NT2/D1 (cell line): ENCODE results near the gene TSPAN2.

Experiments
- DNase-seq: peaks from one replicate; pipeline ENCODE4 v3.0.0-alpha.2; 2011; ENCODE audit warnings: low read depth, low spot score
- H3K27me3 ChIP-seq: 2 replicates; pipeline ENCODE4 v1.6.0; 2011; ENCODE audit warnings: mild to moderate bottlenecking; ENCODE audit not compliant: insufficient read length, insufficient read depth
- H3K36me3 ChIP-seq: 2 replicates; pipeline ENCODE4 v1.6.1; 2011; ENCODE audit warnings: mild to moderate bottlenecking, low read length, mixed read lengths; ENCODE audit not compliant: insufficient read depth, insufficient read length
- H3K4me1 ChIP-seq: 2 replicates; pipeline ENCODE4 v1.5.1; 2011; ENCODE audit not compliant: insufficient read depth, insufficient read length
- H3K4me3 ChIP-seq: 2 replicates; pipeline ENCODE4 v1.5.1; 2011; ENCODE audit warnings: low read depth; ENCODE audit not compliant: insufficient read length
- H3K9ac ChIP-seq: 2 replicates; pipeline ENCODE4 v1.6.0; 2011; ENCODE audit warnings: low read depth; ENCODE audit not compliant: insufficient read length
- H3K9me3 ChIP-seq: 2 replicates; pipeline ENCODE4 v1.5.1; 2011; ENCODE audit warnings: mild to moderate bottlenecking, low read length; ENCODE audit not compliant: insufficient read depth
- SUZ12 ChIP-seq: IDR thresholded peaks from 2 replicates; pipeline ENCODE4 v1.6.1; 2011; ENCODE audit not compliant: insufficient read length, insufficient read depth; ENCODE audit errors: extremely low read depth
- YY1 ChIP-seq: IDR thresholded peaks from 2 replicates; pipeline ENCODE4 v1.6.1; 2011; ENCODE audit not compliant: insufficient read length, insufficient read depth
- ZNF274 ChIP-seq: IDR thresholded peaks from 2 replicates; pipeline ENCODE4 v1.6.1; 2011; ENCODE audit warnings: mild to moderate bottlenecking, low read depth, low read length

Gene TSPAN2

DNA sequence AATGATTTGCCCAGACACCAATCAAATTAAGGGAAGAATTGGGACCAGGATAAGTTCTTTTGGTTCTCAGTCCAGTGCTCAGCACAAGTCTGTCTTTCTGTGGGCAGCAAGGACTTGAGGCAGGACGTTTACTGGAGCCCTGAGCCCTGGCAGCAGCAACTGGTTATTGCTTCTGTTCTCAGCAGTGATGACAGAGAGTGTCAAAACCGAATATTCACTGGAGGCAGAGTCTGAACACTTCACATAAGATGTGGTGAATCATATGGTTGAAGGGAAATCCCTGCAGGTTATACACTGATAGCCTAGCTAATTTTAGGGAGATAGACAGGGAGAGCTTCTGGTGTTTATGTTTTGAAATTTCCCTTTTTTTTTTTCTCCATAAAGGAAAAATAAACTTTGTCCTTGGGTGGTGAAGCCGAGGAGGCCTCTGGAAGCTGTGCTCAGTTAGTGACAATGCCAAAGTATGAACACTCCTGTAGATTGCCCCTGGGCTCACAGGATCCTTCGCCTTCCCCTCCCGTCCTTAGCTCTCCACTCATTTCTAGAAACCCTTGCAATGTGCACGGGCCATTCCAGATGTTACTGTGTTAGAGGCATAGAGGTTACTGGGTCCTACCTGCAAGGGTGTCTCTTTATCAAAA lies 26.3 kb upstream of the TSPAN2 start:
- H3K36me3 ChIP-seq = no peaks in the 10 kb centered on the region
- H3K4me1 ChIP-seq = no peaks in the 10 kb centered on the region
- no peaks in the 10 kb centered on the region for H3K27me3 ChIP-seq
- H3K9me3 ChIP-seq = peaks cover 29% of the 10 kb centered on the region
- H3K4me3 ChIP-seq = no peak overlapping the region
- no peak overlapping the region for H3K9ac ChIP-seq
- TF ChIP-seq SUZ12 = no peak
- no peak for TF ChIP-seq ZNF274
- TF ChIP-seq YY1 = no peak
- DNase-seq = no peak

DNA sequence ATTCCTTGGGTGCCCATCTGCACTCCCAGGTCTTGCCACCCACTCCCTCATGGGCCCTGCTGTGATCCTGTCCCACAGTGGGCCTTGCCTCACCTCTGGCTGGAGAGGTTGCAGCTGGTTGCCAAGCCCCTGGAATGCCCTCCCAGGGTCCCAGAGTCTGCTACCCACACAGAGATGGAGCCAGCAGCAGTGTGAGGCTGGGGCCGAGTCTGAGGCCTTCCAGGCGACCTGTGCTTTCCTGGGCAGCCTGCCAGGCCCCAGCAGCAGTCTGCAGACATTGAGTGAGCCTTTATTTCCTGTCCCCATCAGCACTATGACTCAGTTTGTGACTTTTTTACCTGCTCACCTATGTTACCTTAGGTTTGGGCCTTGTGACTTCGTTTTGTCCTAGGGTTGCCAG lies 25.0 kb upstream of the TSPAN2 start:
- Histone ChIP-seq H3K27me3 (no peaks in the 10 kb centered on the region), H3K4me3 (no peak overlapping the region), H3K9me3 (peaks cover 15% of the 10 kb centered on the region), H3K9ac (no peak overlapping the region), H3K36me3 (no peaks in the 10 kb centered on the region), H3K4me1 (no peaks in the 10 kb centered on the region)
- DNase-seq = no peak
- TF ChIP-seq YY1 = no peak
- TF ChIP-seq SUZ12 = no peak
- TF ChIP-seq ZNF274 = no peak

DNA sequence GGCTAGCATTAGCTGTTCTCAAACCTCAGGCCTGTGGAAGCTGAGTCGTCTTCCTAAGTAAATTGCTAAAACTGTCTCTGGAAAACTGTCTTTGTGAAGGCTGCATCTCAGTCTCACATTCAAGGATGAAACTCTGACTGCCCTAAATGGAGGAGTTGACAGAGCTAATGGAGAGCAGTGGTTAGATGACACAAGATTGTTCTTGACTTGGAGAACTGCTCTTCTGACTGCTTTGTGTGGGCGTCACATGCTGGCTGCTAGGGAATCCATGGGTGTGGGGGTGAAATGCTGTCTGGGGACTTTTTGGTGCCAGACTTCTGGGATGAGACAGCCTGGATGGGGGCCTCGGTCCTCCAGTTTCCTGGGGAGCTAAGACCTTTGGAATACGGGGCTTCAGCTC lies 24.5 kb upstream of the TSPAN2 start:
- Histone ChIP-seq H3K36me3 (no peaks in the 10 kb centered on the region), H3K4me3 (no peak overlapping the region), H3K9ac (no peak overlapping the region), H3K9me3 (peaks cover 10% of the 10 kb centered on the region; the same call in 1 of the 2 replicates), H3K4me1 (no peaks in the 10 kb centered on the region), H3K27me3 (no peaks in the 10 kb centered on the region)
- DNase-seq = no peak
- no peak for TF ChIP-seq YY1
- no peak for TF ChIP-seq ZNF274

DNA sequence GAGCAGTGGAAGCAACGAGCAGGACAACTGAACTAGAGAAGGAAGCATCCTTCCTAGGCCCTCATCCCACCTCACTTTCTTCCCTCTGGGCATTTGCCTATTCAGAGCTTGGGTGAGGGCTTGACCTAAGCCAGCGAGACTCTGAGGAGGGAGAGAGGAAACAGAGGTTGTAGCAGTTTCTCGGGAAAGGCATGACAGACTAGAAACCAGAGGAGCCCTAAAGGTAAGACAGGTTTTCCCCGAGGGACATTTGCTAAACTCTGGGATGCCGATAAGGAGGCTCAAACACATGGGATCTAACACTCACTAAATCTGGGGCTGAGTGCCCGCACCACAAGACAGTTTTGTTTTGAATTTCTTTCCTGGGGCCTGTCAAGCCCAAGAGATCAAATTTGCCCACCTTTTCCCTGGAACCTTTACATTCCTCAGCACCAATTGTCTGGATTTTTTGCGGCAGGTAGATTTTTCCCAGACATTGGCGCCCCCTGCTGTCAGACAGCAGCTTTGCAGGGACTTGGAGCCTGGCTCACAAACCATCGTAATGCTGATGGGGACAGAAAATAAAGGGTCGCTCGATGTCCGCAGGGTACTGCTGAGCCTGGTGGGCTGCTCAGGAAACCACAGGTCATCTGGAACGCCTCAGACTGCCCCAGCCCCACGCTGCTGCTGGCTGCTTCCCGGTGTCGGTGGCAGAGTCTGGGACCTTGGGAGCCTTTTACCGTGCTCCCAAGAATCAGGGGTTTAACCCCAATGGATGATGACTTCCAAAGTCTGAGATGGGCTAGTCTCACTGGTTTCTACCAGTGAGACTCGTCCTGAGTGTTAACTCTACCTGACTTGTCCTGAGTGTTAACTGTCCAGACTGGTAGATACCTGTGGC lies 23.4 kb upstream of the TSPAN2 start:
- Histone ChIP-seq H3K4me3 (no peak overlapping the region), H3K27me3 (no peaks in the 10 kb centered on the region), H3K9ac (no peak overlapping the region), H3K9me3 (no peaks in the 10 kb centered on the region), H3K36me3 (no peaks in the 10 kb centered on the region), H3K4me1 (no peaks in the 10 kb centered on the region)
- peak; percentile 40 for DNase-seq
- TF ChIP-seq YY1 = no peak
- no peak for TF ChIP-seq SUZ12
- TF ChIP-seq ZNF274 = no peak

DNA sequence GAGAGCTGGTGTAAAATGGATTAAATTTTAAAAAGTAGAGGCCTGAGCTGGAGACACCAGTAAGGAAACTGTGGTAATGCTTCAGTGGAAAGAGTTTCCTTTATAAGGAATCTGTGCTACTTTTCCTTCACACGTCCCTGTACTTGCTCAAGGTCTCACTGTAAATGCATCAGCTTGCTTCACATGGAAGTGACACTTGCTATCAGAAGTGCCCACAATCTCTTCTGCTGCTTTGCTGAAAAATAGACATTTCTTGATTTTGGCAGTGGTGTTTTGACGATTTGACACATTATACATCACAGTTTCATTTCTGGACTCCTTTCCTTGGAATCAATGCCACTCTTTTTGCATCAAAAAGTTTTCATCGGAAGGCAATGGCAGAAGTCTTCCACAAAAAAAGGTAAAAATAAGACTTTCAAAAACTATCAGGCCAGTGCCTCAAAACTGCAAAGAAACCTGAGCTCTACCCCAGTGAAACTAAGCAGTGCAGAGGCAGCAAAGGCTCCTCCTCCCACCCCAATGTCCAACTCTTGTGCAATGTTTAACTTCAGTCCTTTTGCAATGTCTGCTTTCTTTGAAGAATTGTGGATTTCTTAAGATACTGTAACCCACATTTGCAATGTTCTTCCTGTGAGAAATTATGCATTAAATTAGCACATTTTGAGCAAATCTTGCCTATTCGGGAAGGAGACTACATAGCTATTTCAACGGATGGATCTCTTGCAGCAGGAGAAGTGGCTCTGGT lies 18.4 kb upstream of the TSPAN2 start:
- no peak overlapping the region for H3K9ac ChIP-seq
- no peaks in the 10 kb centered on the region for H3K9me3 ChIP-seq
- H3K27me3 ChIP-seq = no peaks in the 10 kb centered on the region
- no peak overlapping the region for H3K4me3 ChIP-seq
- H3K4me1 ChIP-seq = no peaks in the 10 kb centered on the region
- H3K36me3 ChIP-seq = no peaks in the 10 kb centered on the region
- DNase-seq = no peak
- TF ChIP-seq YY1 (no peak), SUZ12 (no peak), ZNF274 (no peak)

DNA sequence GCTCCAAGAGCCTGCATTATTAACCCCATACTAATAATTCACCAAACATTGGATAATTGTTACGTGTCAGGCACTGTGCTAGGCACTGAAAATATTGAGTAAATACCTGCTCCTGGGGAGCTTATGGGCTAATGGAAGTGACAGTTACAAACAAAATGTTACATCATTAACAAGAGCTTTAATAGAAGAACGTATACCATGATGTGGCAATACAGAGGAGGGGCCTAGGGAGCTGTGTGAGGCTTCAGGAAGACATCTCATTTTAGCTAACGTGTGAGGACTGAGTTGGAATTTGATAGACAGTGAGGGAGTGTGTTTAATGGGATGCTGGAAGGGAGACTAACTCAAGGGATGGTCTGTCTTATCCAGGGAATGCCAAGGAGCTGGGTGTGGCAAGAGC lies 16.5 kb upstream of the TSPAN2 start:
- H3K4me1 ChIP-seq = no peaks in the 10 kb centered on the region
- no peak overlapping the region for H3K9ac ChIP-seq
- no peak for DNase-seq

DNA sequence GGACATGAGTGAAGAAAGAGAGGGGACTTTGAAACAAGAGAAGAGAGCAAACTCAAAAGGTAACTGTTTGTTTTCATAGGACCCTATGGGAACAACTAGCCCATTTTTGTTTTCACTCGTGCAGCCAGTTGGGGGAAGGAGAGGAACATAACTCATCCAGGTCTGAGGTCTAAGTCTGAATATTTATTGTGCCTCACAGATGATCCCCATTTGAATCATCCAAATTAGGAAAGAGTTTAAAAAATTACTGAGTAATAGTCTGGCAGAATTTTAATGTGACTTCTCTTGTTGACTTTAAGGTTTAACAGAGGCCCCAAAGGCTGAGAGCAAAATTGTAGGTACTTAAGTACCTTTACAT lies 10.4 kb upstream of the TSPAN2 start:
- no peaks in the 10 kb centered on the region for H3K9me3 ChIP-seq
- no peak for TF ChIP-seq ZNF274
- TF ChIP-seq YY1 = no peak
- no peak for TF ChIP-seq SUZ12
- H3K36me3 ChIP-seq = no peaks in the 10 kb centered on the region
- H3K9ac ChIP-seq = no peak overlapping the region
- H3K27me3 ChIP-seq = no peaks in the 10 kb centered on the region
- DNase-seq = no peak
- H3K4me3 ChIP-seq = no peak overlapping the region
- no peaks in the 10 kb centered on the region for H3K4me1 ChIP-seq

More for the DNA sequence above, 16.5 kb upstream of the TSPAN2 start:
- no peak for TF ChIP-seq YY1
- TF ChIP-seq ZNF274 = no peak
- no peak for TF ChIP-seq SUZ12
- H3K4me3 ChIP-seq = no peak overlapping the region
- H3K36me3 ChIP-seq = no peaks in the 10 kb centered on the region
- H3K9me3 ChIP-seq = no peaks in the 10 kb centered on the region
- H3K27me3 ChIP-seq = no peaks in the 10 kb centered on the region
